Neural cell (in vitro differentiated cells): ENCODE results near the gene CEACAM19. TPM values are rescaled to one million over a fixed set of nuclear protein-coding genes. Genes with fewer than 3 reads are reported as not detected.

Experiments used
- H2AFZ ChIP-seq: fragments of 200-600, 300-800 bp; sonication (generic), shearing (Covaris generic); 2 replicates; pipeline ENCODE4 v1.6.0; 2014; ENCODE audit warnings: low read depth, mild to moderate bottlenecking, antibody characterized with exemption, low read length, moderate library complexity
- H3F3A ChIP-seq: fragments of 200-600 bp; shearing (Covaris generic); 2 replicates; pipeline ENCODE4 v1.6.1; 2016; ENCODE audit warnings: mild to moderate bottlenecking, moderate library complexity, mixed read lengths, antibody characterized with exemption, low read length; ENCODE audit not compliant: insufficient read depth, poor library complexity, severe bottlenecking
- H3K27ac ChIP-seq: fragments of 200-600, 300-800 bp; sonication (generic), shearing (Covaris generic); 2 replicates; pipeline ENCODE4 v1.5.1; 2014; ENCODE audit warnings: mild to moderate bottlenecking, low read length, moderate library complexity
- H3K27me3 ChIP-seq: fragments of 300-800, 200-600 bp; sonication (generic), shearing (Covaris generic); 2 replicates; pipeline ENCODE4 v1.6.0; 2014; ENCODE audit warnings: mild to moderate bottlenecking, low read depth, low read length, moderate library complexity; ENCODE audit not compliant: insufficient read depth
- H3K36me3 ChIP-seq: fragments of 300-800, 200-600 bp; sonication (generic), shearing (Covaris generic); 2 replicates; pipeline ENCODE4 v1.5.1; 2014; ENCODE audit warnings: mild to moderate bottlenecking, antibody characterized with exemption, low read length, moderate library complexity; ENCODE audit not compliant: insufficient read depth
- H3K4me2 ChIP-seq: fragments of 300-800, 200-600 bp; sonication (generic), shearing (Covaris generic); 2 replicates; pipeline ENCODE4 v1.6.0; 2014; ENCODE audit warnings: mild to moderate bottlenecking, low read length
- H3K4me3 ChIP-seq: fragments of 300-800, 200-600 bp; sonication (generic), shearing (Covaris generic); 2 replicates; pipeline ENCODE4 v1.5.1; 2014; ENCODE audit warnings: mild to moderate bottlenecking, low read length, moderate library complexity
- H3K79me2 ChIP-seq: fragments of 200-600 bp; shearing (Covaris generic); replicated peaks from 2 replicates; pipeline ENCODE4 v1.6.0; 2014; ENCODE audit warnings: mild to moderate bottlenecking, low read length, moderate library complexity; ENCODE audit not compliant: insufficient read depth
- H3K9ac ChIP-seq: fragments of 300-800, 200-600 bp; sonication (generic), shearing (Covaris generic); 2 replicates; pipeline ENCODE4 v1.6.1; 2016; ENCODE audit warnings: mild to moderate bottlenecking, low read length, mixed read lengths
- H3K9me2 ChIP-seq: fragments of 200-600 bp; shearing (Covaris generic); 2 replicates; pipeline ENCODE4 v1.6.1; 2016; ENCODE audit warnings: mild to moderate bottlenecking, low read length, mixed read lengths; ENCODE audit not compliant: insufficient read depth
- H3K9me3 ChIP-seq: fragments of 200-600, 300-800 bp; sonication (generic), shearing (Covaris generic); 2 replicates; pipeline ENCODE4 v1.6.1; 2016; ENCODE audit warnings: mild to moderate bottlenecking, mixed run types, low read length, moderate library complexity, mixed read lengths
- H4K20me1 ChIP-seq: fragments of 200-600 bp; shearing (Covaris generic); 2 replicates; pipeline ENCODE4 v1.6.1; 2016; ENCODE audit warnings: mild to moderate bottlenecking, mixed run types; ENCODE audit not compliant: insufficient read depth
- EP300 ChIP-seq: fragments of 450-650 bp; conservative IDR thresholded peaks from 2 replicates; pipeline ENCODE4 v1.6.1; 2014; ENCODE audit warnings: antibody characterized with exemption, mild to moderate bottlenecking, moderate library complexity; ENCODE audit not compliant: poor library complexity, severe bottlenecking
- EZH2 ChIP-seq: fragments of 200-600, 300-800 bp; shearing (Covaris generic), sonication (generic); IDR thresholded peaks from 2 replicates; pipeline ENCODE4 v1.6.1; 2014; ENCODE audit warnings: antibody characterized with exemption, low read length, borderline replicate concordance, mild to moderate bottlenecking; ENCODE audit not compliant: insufficient read depth, poor library complexity, severe bottlenecking
- MXI1 ChIP-seq: fragments of 450-650 bp; conservative IDR thresholded peaks from 2 replicates; pipeline ENCODE4 v1.6.1; 2014; ENCODE audit warnings: antibody characterized with exemption, mild to moderate bottlenecking; ENCODE audit not compliant: poor library complexity, severe bottlenecking
- POLR2AphosphoS5 ChIP-seq: IDR thresholded peaks from 2 replicates; pipeline ENCODE4 v1.6.1; 2012
- RAD21 ChIP-seq: fragments of 450-650 bp; conservative IDR thresholded peaks from 2 replicates; pipeline ENCODE4 v1.6.1; 2014; ENCODE audit warnings: antibody characterized with exemption, mild to moderate bottlenecking, moderate library complexity
- REST ChIP-seq: IDR thresholded peaks from 2 replicates; pipeline ENCODE4 v1.6.1; 2012; ENCODE audit warnings: borderline replicate concordance
- SMC3 ChIP-seq: fragments of 450-650 bp; conservative IDR thresholded peaks from 2 replicates; pipeline ENCODE4 v1.6.1; 2014; ENCODE audit warnings: antibody characterized with exemption, mild to moderate bottlenecking, moderate library complexity; ENCODE audit not compliant: poor library complexity
- TAF1 ChIP-seq: IDR thresholded peaks from 2 replicates; pipeline ENCODE4 v1.6.1; 2012; ENCODE audit warnings: low read depth
- polyA plus RNA-seq: library from polyadenylated mRNA; depleted of rRNA; stranded (reverse); fragments of >200 nt; gene quantifications from 2 replicates; pipeline ENCODE4 v1.2.3, GENCODE V29; 2014
- TF ChIP-seq, protein P1 (sequence below): fragments of 450-650 bp; IDR thresholded peaks from 2 replicates; pipeline ENCODE4 v1.5.1; 2014; ENCODE audit warnings: antibody characterized with exemption, mild to moderate bottlenecking, moderate library complexity; ENCODE audit not compliant: poor library complexity, severe bottlenecking

The CEACAM19 gene
- polyA plus RNA-seq, 1 donor from 2014 or later = 1.9 TPM

DNA sequence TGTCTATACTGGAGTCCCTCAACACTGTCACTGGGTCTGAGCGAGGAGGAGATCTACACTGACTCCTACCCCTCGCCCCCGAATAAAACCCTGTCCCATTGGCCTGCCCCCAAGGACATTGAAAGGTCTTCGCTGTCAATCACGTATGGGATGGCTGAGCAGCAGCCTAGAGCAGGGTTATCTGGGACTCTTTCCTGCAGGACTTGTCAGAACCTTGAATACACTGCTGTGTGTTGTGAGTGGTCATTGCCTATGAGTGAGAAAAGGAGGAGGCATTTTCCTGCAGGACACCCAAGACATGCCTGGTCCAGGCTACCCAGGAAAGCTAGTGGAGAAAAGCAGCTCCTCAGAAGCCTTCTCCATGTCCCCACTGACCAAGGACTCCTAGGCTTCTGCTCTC lies 17.9 kb upstream of the CEACAM19 start:
- no peak overlapping the region for H3K9ac ChIP-seq
- H3K27me3 ChIP-seq = no peaks in the 10 kb centered on the region
- no peaks in the 10 kb centered on the region for H4K20me1 ChIP-seq
- H3K9me3 ChIP-seq = no peaks in the 10 kb centered on the region
- H3K4me2 ChIP-seq = no peak overlapping the region
- H2AFZ ChIP-seq = no peak overlapping the region
- TF ChIP-seq EZH2 (no peak), EP300 (no peak), TAF1 (no peak), RAD21 (no peak), SMC3 (no peak), REST (no peak), POLR2AphosphoS5 (no peak), MXI1 (no peak)
- TF ChIP-seq, protein P1, sequence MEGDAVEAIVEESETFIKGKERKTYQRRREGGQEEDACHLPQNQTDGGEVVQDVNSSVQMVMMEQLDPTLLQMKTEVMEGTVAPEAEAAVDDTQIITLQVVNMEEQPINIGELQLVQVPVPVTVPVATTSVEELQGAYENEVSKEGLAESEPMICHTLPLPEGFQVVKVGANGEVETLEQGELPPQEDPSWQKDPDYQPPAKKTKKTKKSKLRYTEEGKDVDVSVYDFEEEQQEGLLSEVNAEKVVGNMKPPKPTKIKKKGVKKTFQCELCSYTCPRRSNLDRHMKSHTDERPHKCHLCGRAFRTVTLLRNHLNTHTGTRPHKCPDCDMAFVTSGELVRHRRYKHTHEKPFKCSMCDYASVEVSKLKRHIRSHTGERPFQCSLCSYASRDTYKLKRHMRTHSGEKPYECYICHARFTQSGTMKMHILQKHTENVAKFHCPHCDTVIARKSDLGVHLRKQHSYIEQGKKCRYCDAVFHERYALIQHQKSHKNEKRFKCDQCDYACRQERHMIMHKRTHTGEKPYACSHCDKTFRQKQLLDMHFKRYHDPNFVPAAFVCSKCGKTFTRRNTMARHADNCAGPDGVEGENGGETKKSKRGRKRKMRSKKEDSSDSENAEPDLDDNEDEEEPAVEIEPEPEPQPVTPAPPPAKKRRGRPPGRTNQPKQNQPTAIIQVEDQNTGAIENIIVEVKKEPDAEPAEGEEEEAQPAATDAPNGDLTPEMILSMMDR = no peak
- no peaks in the 10 kb centered on the region for H3K9me2 ChIP-seq
- H3K27ac ChIP-seq = no peak overlapping the region
- H3K79me2 ChIP-seq = no peaks in the 10 kb centered on the region
- H3K4me3 ChIP-seq = no peak overlapping the region
- H3F3A ChIP-seq = no peaks in the 10 kb centered on the region
- peaks cover 1% of the 10 kb centered on the region for H3K36me3 ChIP-seq

DNA sequence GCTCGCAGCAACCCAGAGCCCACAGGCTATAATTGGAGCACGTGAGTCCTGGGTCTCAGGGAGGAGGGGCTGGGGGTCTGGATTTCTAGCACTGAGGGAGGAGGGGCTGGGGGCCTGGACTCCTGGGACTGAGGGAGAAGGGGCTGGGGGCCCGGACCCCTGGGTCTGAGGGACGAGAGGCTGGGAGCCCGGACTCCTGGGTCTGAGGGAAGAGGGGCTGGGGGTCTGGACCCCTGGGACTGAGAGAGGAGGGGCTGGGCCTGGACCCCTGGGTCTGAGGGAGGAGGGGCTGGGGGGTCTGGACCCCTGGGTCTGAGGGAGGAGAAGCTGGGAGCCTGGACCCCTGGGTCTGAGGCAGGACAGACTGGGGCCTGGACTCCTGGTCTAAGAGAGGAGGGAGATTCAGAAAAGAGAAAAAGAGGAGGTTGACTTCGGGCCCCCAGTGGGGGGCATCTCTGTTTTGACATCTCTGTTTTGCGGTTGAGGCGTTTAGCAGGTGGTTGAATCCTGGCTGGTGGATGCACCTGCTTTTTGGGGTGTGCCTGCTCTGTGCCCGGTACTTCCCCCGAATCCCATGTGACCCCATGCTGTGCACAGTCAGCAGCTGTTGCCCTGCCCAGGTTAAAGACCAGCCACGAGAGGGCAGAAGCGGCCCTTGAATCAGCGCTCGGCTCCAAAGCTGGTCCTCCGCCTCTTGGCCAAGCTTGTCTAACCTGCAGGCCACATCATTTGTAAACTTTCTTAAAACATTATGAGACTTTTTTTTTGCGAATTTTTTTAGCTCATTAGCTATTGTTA lies 17.1 kb upstream of the CEACAM19 start:
- H3K9me3 ChIP-seq = no peaks in the 10 kb centered on the region
- no peak overlapping the region for H3K27ac ChIP-seq
- H3K4me2 ChIP-seq = no peak overlapping the region
- H3F3A ChIP-seq = no peaks in the 10 kb centered on the region
- no peak overlapping the region for H3K4me3 ChIP-seq
- no peaks in the 10 kb centered on the region for H3K27me3 ChIP-seq
- H3K79me2 ChIP-seq = no peaks in the 10 kb centered on the region
- H3K36me3 ChIP-seq = peaks cover 5% of the 10 kb centered on the region
- no peaks in the 10 kb centered on the region for H3K9me2 ChIP-seq
- TF ChIP-seq TAF1 (no peak), EZH2 (no peak), RAD21 (no peak), POLR2AphosphoS5 (no peak), MXI1 (no peak), REST (no peak), EP300 (no peak), SMC3 (no peak)
- TF ChIP-seq, protein P1 = no peak
- H3K9ac ChIP-seq = no peak overlapping the region
- H4K20me1 ChIP-seq = no peaks in the 10 kb centered on the region
- H2AFZ ChIP-seq = no peak overlapping the region
